Measurements from ENCODE around the gene TMEM94. TPM values are rescaled to one million over a fixed set of nuclear protein-coding genes. Genes with fewer than 3 reads are reported as not detected.
"Not testable (repeated sequence)": the region's sequence is repeated elsewhere in the genome, so short reads cannot be mapped to it uniquely, and the experiment has no call there.

Gene TMEM94
- total RNA-seq, 1 donor from 2014 or later = 27.9 TPM

DNA sequence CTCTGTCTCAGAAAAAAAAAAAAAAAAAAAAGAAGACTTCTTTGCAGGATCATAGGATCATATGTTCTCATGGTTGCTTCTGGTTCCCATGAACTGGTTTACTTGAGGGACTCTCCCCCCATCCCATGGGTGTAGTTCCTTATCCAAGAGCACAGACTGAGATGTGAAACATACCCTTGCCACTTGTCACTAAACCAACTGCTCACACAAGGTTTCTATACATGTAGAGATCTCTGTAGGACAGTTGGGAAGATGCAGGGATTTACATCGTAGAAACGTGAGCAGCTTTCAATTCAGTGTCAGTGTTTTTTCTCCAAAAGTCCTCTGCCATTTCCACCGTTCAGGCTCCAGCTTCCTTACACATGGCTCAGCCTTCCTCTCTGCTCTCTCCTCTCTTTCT lies 11.1 kb upstream of the TMEM94 start:
- DNase-seq (ENCODE audit: low spot score) = no peak

DNA sequence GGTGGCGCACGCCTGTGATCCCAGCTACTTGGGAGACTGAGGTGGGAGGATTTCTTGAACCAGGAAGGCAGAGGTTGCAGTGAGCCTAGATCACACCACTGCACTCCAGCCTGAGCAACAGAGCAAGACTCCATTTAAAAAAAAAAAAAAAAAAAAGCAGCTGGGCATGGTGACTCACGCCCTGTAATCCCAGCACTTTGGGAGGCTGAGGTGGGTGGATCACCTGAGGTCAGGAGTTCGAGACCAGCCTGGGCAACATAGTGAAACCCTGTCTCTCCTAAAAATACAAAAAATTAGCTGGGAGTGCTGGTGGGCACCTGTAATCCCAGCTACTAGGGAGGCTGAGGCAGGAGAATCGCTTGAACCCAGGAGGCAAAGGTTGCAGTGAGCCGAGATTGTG lies 10.5 kb upstream of the TMEM94 start:
- DNase-seq (ENCODE audit: low spot score) = not testable (repeated sequence)

DNA sequence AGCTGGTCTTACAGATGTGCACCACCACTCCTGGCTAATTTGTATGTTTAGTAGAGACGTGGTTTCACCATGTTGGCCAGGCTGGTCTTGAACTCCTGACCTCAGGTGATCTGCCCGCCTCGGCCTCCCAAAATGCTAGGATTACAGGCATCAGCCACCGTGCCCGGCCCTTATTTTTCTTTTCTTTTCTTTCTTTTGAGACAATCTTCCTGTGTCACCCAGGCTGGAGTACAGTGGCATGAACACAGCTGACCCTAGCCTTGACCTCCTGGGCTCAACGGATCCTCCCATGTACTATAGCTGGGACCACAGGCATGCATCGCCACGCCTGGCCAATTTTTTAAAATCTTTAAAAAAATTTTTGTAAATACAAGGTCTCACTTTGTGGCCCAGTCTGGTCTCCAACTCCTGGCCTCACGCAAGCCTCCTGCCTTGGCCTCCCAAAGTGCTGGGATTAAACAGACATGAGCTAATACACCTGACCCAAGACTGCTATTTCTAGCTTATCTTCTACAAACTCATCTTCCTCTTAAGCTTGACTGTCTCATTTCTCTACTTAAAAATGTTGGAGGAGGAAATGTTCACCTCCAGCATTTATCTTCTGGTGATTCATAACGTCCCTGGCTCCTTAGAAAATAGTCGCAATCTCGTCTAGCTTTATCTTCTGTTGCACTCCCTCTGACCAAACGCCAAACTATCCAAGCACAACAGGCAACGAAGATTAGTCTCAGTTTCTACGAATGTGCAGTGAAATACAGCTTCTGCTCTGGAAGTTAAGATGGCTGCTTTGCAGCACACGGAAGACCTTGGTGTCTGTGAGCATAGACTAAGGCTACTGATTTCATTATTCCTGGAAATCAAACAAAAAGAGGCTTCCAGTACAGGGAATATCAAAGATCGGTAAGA lies 8.2 kb upstream of the TMEM94 start:
- DNase-seq (ENCODE audit: low spot score) = peak; percentile 24

DNA sequence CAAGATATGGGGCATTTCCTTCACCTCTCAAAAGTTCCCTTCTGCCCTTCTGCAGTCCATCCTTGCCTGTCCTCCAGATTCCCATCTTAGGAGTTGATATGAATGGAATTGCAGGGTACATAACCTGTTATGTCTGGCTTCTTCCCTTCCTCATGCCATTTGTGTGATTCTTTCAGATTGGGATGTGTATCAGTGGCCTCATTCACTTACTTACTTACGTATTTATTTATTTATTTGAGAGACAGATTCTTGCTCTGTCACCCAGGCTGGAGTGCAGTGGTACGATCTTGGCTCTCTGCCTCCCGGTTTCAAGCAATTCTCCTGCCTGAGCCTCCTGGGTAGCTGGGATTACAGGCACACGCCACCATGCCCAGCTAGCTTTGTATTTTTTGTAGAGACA lies 6.2 kb upstream of the TMEM94 start:
- no peak for DNase-seq (ENCODE audit: low spot score)

DNA sequence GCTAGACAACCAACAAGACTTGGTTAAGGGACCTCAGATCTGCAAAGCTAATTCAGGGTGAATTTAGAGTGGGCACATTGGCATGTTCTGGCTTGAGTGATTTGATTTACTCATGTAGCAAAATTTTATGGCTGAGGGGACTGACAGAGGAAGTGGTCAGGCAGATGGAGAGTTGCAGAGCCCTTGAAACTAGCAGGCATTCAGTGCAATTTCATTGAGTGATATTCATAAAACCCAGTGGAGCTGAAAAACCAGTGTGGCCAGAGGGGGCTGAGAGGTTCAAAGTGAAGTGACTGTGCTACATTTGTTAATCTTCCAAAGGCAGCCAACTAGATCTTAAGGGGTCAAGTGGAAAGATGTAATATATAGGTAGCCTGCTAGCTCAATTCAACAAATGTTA lies 2.2 kb upstream of the TMEM94 start:
- DNase-seq (ENCODE audit: low spot score) = no peak

DNA sequence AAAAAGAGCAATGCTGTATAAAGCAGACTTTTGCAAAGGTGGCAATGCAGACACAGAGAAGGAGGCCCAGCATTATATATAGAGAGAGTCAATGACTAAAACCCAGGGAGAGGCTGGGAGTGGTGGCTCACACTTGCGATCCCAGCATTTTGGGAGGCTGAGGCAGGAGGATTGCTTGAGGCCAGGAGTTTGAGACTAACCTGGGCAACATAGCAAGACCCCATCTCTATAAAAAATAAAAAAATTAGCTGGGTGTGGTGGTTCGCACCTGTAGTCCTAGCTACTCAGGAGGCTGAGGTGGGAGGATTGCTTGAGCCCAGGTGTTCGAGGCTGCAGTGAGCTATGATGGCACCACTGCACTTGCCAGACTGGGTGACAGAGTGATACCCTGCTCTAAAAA lies 1.8 kb upstream of the TMEM94 start:
- not testable (repeated sequence) for DNase-seq (ENCODE audit: low spot score)

DNA sequence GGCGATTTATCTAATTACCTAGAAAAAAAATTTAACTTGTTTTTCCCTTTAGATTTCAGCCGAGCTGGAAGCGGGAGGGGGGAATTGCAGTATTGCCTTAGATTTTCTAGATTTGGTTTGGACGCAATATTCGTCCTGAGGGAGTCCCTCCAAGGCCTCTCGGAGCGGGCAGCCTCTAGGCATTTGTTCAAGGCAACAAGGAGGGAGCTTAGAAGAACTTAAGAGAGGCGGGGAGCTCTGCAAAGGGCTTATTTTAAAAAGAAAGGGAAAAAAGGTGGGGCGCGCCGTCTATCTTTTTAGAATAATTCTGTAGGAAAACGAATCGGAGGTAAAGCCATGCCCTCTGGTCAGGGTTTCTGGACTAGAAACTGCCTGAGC lies 407 bp upstream of the TMEM94 start:
- no peak for DNase-seq (ENCODE audit: low spot score)

DNA sequence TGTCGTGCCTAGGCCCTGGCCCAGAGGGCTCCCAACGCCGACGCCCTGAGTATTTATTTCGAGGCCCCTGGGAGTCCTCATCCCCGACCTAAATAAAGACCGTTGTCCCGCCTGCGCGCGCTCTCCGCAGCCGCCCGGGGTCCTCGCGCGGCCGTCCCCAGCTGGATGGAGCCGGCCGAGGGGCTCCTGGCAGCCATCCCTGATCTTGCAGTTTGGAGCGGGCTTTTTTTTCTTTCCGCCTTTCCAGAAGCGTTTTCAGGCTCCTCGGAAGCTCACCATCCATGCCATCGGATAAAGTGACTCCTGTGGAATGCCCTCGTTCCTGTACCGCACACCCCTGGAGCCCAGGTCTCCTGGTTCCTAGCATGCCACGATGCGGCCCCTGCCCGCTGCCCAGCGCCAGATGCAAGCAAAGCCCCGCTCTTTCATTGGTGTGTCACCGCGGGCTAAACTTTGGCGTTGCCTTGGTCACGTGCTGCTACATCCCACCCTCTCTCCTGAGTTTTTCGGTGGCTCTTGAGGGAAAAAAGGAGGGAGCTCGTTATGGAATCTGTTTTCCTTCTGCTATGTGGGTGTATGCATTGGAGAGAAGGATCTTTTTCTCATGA lies 716 bp downstream of the TMEM94 start:
- peak; percentile 79 for DNase-seq (ENCODE audit: low spot score)

DNA sequence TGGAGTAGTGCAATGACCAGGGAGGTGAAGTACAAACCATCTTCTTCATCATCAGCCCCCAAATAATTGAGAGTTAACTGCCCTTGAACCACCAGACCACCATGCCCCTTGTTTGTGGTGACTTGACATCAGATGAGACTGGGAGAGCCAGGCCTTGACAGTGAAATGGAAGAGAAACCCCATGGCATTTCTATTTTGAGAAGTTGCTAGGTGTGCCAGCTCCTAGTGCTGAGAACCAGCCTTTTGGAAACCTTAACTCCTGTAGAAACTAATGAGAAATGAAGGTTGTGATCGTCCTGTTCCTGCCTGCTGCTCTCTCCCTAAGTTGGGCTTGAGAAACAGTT lies 2.8 kb downstream of the TMEM94 start:
- no peak for DNase-seq (ENCODE audit: low spot score)

DNA sequence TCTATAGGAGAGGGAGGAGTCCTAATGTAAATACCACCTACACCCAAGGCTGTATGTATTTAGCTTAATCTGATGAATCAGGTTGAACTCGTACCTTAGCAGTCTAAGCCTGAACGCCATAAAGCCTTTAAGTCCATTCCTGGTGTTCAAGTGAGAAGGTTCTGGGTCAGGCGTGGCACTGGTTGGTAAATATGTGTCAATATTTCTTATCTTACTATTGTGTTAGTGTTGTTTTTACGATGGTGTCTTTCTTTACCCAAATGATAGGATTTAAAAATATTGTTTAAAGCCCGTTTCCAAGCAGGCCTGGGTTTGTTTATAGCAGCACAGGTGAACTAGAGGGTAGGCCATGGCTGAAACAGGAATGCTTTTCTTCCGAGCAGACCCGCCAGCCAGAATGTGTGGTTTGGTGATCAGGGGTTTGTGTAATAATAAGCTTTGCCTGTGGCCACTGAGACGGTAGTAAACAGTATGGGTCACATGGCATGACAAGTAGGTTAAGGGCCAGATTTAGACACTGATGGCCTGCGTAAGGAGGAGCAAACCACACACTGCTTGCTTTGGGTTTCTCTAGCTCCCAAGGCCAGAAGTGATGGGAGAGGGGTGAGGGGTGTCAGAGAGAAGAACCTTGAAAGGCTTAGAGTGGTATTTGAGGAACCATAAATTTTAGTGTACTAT lies 3.3 kb downstream of the TMEM94 start:
- no peak for DNase-seq (ENCODE audit: low spot score)

DNA sequence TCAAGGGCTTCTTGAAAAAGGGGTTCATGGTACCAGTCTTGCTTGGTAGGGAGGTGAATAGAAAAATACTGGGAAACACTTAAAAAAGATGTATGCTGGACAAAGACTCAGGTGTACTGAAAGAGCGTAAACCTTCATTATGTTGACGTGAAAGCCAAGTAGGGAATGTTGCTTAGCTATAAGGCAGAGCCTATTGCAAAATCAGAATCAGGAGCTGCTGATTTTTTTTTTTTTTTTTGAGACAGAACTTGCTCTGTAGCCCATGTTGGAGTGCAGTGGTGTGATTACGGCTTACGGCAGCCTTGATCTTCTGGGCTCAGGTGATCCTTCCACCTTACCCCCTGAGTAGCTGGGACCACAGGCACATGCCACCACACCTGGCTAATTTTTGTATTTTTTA lies 3.9 kb downstream of the TMEM94 start:
- no peak for DNase-seq (ENCODE audit: low spot score)

DNA sequence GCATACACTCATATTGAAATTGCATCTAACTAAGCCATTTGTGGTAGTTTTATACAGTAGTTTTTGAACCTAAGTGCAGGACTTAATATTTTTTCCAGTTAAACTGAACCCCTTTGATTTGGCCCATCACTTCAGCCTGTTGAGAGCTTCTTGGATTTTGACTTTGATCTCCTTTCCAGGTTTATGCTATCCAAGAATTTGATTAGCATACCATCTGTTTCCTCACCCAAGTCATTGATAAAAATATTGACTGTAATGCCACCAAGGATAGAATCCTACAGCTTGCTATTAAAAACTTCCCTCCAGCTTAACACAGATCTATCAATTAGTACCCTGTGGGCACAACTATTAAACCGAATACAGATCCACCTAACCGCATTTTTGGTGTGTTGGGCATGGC lies 7.2 kb downstream of the TMEM94 start:
- no peak for DNase-seq (ENCODE audit: low spot score)

DNA sequence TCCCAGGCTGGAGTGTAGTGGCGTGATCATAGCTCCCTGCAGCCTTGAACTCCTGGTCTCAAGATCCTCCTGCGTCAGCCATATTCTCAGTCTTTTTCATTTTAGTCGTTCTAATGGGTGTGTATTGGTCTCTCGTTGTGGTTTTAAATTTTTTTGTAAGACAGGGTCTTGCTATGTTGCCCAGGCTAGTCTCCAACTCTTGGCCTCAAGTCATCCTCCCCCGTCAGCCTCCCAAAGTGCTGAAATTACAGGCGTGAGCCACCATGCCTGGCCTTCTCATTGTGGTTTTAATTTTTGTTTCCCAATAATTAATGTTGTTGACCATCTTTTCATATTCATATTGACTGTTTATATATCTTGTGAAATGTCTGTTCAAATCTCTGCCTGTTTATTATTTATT lies 8.6 kb downstream of the TMEM94 start:
- no peak for DNase-seq (ENCODE audit: low spot score)

DNA sequence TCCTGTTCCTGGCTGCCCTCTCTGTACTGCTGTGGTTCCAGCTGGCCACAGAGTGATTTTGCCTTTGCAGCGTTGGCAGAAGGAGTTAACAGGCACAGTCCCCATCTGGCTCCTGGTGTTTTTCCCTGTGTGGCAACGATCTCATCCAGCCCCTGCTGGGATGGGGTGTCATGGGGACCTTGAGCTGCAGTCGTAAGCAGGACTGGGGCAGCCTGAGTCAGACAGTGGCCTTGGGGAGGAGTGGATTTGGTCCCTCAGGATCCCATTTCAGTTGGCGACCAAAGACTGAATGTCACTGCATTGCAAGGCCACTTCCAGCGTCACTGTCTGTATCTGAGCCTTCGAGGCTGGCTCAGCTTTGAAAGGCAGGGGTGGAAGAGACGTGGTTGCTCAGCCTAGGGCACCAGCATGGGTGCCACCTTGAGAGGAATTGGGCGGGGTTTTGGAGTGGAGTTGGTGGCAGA lies 11.9 kb downstream of the TMEM94 start:
- DNase-seq (ENCODE audit: low spot score) = no peak

DNA sequence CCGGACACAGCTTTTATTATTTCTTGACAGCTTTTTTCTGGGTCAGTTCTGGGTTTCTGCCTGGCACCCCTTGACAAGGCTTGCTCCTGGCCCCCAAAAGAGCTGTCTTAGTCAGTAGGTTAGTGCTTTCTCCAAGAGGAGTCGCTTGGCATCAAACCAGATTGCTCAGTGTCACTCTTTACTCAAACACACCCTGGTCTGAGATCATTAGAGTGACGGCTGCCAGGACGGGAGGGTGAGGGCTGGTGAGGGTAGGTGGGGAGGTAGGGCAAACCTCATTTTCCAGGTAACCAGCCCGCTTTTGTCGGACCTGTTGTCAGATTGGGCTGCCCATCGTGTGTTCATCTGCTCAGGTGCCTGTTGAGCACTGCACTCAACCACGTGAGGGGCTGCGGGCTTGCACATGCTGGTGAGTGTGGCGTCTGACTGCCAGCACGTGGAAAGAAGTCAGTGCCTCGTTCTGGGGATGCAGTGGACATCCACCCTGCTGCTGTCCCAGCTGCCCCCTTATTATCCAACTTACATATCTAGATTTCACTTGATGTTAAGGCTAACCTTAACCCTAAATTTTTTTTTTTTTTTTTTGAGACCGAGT lies 12.4 kb downstream of the TMEM94 start:
- DNase-seq (ENCODE audit: low spot score) = no peak

DNA sequence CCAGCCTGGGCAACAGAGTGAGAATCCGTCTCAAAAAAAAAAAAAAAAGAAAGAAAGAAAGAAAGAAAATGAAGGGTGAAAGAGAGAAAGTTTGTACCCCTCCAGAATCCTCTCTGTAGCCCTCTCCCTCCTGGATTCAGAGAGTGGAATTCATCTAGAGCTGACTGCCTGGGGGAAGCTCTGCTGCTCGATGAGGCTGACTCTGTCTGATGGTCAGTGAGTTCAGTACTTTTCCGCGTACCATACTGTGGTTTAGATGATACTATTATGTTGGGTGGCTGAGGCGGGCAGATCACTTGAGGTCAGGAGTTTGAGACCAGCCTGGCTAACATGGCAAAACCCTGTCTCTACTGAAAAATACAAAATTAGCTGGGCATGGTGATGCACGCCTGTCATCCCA lies 14.8 kb downstream of the TMEM94 start:
- no peak for DNase-seq (ENCODE audit: low spot score)

DNA sequence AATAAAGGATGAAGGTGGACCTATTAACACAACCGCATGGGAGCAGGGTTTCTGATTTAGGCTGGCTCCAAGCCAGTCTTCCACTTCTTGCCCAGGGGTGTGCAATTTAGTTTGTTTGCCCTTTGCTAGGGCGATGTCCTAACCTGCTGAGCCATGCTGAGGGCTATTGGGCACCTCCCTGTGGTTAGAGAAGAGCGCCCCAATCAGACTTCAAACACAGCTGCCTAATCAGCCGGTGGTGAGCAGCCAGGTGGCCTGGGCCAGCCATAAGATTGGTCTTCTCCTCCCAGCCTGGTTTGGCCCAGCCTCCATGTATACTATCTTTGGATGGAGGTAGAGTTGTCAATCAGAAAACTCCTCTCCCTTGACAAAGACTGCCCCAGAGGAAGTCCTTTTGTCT lies 15.7 kb downstream of the TMEM94 start:
- no peak for DNase-seq (ENCODE audit: low spot score)

DNA sequence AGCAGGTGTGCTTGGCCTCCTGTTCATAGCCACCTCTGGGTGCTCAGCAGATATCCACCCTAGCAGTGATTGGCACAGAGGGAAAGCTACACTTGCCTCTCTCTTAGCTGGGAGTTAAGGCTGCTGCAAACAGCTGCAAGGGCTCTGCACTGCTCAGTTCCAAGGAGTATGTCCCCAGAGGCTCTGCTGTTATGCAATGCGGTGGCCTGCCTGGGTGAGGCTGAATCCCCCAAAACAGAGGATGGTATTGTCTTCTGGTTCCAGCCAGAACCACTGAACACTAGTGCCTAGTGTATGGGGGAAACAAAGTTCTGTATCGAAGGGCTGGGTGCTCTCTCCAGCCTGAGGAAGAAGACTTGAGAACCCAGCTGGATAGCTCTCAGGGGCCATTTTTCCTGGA lies 16.8 kb downstream of the TMEM94 start:
- no peak for DNase-seq (ENCODE audit: low spot score)

DNA sequence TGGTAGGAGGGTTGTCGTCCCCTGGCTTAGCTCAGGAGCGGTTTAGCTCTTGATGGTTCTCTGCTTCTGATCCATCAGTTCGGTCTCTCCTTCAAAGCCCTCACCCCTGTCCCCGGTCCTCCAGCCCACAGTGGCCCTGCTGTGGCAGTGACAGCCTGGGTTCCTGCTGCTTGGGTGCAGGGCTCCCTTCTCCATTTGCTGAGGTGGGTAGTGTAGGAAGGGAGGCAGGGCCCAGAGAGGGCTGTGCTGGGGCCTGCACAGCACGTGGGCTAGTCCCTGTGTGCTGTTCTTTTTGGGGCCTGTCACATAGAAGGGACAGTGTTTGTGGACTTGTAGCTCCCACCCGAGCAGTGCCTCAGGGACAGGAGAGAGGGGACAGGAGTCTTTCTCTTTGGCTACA lies 18.3 kb downstream of the TMEM94 start:
- DNase-seq (ENCODE audit: low spot score) = no peak

DNA sequence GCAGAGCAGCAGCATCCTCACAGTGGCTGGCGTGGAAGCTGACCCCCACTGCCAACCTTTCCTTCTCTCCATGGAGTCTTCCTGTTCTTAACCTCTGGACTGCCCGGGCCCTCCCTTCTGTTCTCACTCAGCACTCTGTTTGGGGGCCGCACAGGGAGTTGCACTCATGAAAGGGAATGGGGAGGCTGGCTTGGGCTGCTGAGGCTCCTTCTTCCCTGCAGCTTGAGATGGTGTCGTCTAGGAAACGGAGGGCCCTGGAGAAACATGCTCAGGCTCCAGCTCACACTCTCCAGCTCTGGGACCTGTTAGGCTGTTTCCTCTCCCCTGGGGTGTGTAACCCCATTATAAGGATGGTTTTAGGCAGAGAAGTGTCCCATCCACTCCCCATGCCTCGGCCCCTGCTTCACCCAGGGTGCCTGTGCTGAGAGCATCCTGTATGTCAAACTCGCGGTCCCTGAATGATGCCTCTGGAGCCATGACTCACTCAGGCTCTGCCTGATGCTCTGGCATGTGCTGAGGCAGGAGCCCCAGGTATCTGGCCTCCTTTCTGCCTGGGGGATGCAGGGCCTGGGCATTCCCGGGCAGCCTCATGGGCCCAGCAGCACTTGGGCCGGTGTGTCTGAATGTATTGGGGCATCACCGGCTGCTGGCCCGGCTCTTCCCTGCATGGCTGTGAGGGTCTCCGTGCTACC lies 18.9 kb downstream of the TMEM94 start:
- DNase-seq (ENCODE audit: low spot score) = peak; percentile 35

DNA sequence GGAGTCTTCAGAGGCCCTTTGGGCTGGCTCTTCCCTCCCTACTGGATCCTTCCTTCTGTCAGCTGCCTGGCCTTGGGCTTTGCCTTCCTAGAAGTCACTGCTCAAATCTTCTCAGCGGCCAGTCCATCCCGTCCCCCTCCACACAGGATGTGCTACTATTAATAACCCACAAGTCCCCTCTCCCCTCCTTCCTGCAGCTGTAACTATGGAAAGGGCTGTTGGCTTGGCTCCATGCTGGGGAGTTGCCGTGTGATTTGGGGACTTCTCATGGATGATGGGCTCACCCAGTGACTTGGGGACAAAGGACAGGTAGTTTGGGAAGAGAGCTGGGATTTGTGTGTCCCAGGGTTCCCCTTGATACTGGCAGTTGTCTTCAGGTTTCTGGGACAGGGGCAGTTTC lies 19.4 kb downstream of the TMEM94 start:
- DNase-seq (ENCODE audit: low spot score) = peak; percentile 51

DNA sequence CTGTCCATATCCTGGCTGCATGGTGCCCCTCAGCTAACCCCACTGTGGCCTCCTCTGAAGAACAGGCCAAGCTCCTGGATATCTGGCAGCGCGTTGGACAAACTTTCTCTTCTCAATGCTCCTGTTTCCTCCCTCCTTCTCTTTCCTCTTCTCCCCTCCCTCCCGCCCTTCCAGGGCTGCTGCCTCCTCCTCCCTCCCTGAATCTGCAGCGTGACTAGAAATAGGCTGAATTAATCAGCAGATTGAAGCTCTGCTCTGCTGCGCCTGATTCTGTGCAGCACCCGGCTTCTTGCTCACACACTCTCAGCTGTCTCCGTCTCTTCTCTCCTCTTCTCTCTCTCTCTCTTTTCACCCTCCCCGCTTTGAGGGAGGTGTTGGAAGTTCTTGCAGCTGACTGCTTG lies 19.8 kb downstream of the TMEM94 start:
- peak; percentile 87 for DNase-seq (ENCODE audit: low spot score)
